ENCODE results near the gene ABCA7.
"Not testable (repeated sequence)": the region's sequence is repeated elsewhere in the genome, so short reads cannot be mapped to it uniquely, and the experiment has no call there.

ABCA7 gene

DNA sequence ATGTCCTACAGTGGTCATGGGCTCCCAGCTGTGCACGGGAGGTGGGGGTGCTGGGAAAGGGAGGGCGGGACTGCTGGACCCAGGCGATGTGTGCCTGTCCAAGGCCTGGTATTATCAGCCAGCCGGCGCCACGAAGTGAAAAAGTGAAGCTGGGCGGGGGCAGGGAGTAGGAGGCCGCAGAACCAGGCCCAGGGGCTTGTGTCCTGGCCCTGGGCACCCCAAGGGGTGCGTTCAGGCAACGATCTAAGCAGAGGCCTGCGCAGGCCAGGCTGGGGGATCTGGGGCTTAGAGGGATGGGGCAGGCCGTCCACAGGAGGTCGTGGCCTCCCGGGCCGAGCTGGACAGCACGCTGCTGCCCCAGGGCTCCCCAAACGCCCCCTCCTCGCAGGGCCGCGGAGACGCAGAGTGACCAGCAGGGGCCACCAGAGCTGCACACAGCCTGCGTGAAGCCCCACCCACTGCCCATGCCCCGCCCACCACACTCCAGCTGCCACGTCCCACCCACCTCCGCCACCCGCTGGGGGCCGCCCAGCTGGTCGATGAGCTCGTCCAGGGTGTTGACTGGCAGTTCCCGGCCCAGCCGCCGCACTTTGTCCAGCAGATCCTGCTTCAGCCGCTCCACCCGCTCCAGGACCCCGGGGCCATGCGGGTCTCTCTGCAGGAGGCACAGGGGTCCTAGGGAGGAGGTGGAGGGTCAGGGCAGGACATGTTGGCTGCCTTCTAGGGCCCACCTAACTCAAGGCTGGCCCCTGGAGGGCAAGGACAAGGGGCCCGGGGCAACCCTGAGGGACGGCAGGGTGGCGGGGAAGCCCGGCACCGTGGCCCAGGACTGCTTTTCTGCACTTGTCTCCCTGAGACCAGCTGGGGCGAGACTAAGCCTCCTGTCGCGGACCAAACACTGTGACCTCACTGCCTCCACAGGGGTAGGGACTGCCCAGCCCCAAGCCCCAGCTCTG, 73.4 kb downstream of the ABCA7 start:
- in situ Hi-C loops (cut with MboI; ENCODE audit: low sequenced_read_pairs), result no loop called here

DNA sequence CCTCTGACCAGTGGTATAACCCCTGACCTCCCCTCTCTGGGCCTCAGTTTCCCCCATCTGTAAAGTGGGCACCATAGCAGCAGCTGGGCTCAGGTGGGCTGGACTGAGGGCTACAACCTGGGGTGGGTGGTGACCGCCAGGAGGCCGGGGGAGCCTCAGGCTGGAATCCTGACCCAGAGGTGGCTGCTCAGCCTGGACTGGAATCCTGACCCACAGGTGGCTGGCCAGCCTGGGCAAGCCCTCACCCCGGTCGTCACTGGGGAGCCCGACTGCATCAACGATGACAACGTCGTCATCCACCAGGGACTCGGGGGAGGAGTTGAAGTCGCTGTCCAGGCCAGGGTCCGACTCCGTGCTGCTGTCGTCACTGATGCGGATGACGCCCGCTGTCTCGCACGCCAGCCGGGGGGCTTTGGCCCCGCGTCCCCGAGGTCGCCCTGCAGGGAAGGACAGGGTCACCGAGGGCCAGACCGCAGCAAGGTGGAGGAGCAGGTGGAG, 74.1 kb downstream of the ABCA7 start:
- in situ Hi-C loops (cut with MboI; ENCODE audit: low sequenced_read_pairs), result no loop called here

DNA sequence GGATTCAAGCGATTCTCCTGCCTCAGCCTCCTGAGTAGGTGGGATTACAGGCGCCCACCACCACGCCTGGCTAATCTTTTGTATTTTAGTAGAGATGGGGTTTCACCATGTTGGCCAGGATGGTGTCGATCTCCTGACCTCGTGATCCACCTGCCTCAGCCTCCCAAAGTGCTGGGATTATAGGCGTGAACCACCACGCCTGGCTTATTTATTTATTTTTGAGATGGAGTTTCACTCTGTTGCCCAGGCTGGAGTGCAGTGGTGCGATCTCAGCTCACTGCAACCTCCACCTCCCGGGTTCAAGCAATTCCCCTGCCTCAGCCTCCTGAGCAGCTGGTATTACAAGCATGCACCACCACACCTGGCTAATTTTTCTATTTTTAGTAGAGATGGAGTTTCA, 74.8 kb downstream of the ABCA7 start:
- in situ Hi-C loops (cut with MboI; ENCODE audit: low sequenced_read_pairs), result not testable (repeated sequence)
